ENCODE measurements around the gene NPC1. TPM values are rescaled to one million over a fixed set of nuclear protein-coding genes. Genes with fewer than 3 reads are reported as not detected.

NPC1 gene
- total RNA-seq, 4 donors from 2014 or later: 35.7 to 99.4 (median 46.2) TPM

- H3K36me3 ChIP-seq: peaks cover 11 to 99% of the 10 kb centered on the region in 2 donors
- ATAC-seq: no peak
These were observed 45.4 kb downstream of the NPC1 start for GRCh38 chr18:23540867-23541266.

GRCh38 chr18:23539911-23540525 is 46.3 kb downstream of the NPC1 start:
- Histone ChIP-seq H3K36me3 (peaks cover 11 to 100% of the 10 kb centered on the region in 2 donors), H3K4me1 (no peaks in the 10 kb centered on the region), H3K27me3 (no peaks in the 10 kb centered on the region), H3K4me3 (no peak overlapping the region), H3K27ac (no peak overlapping the region), H3K9me3 (no peaks in the 10 kb centered on the region)
- DNase-seq (no peak), ATAC-seq (no peak)
- in situ Hi-C loops (cut with MboI; ENCODE audit: low sequenced_read_pairs in 4 of 4): no loop called here
- TF ChIP-seq POLR2A (IDR thresholded peaks at IDR 0.05): no peak
- TF ChIP-seq CTCF (IDR thresholded peaks at IDR 0.05 in 4 of 5, conservative IDR thresholded peaks at IDR 0.05 in 1 of 5): no peak
- intact Hi-C loops (cut with DNase I; ENCODE audit: low total_unique reads): no loop called here

More at GRCh38 chr18:23540867-23541266, 45.4 kb downstream of the NPC1 start:
- DNase-seq: no peak
- TF ChIP-seq CTCF (IDR thresholded peaks at IDR 0.05 in 4 of 5, conservative IDR thresholded peaks at IDR 0.05 in 1 of 5) (no peak), POLR2A (IDR thresholded peaks at IDR 0.05) (no peak)
- H3K27me3 ChIP-seq: no peaks in the 10 kb centered on the region
- H3K9me3 ChIP-seq: no peaks in the 10 kb centered on the region
- H3K4me1 ChIP-seq: no peaks in the 10 kb centered on the region
- intact Hi-C loops (cut with DNase I; ENCODE audit: low total_unique reads) (no loop called here), in situ Hi-C loops (cut with MboI; ENCODE audit: low sequenced_read_pairs in 4 of 4) (no loop called here)
- no peak overlapping the region for H3K4me3 ChIP-seq
- no peak overlapping the region for H3K27ac ChIP-seq

- in situ Hi-C loops (cut with MboI; ENCODE audit: low sequenced_read_pairs in 4 of 4): no loop called here
- Histone ChIP-seq H3K27ac (no peak overlapping the region), H3K36me3 (peaks cover 9 to 100% of the 10 kb centered on the region in 2 donors), H3K27me3 (no peaks in the 10 kb centered on the region), H3K9me3 (no peaks in the 10 kb centered on the region), H3K4me3 (no peak overlapping the region), H3K4me1 (no peaks in the 10 kb centered on the region)
- DNase-seq: no peak
- no peak for TF ChIP-seq POLR2A (IDR thresholded peaks at IDR 0.05)
- no peak for TF ChIP-seq CTCF (IDR thresholded peaks at IDR 0.05 in 4 of 5, conservative IDR thresholded peaks at IDR 0.05 in 1 of 5)
- no peak for ATAC-seq
- intact Hi-C loops (cut with DNase I; ENCODE audit: low total_unique reads): no loop called here
These were observed 47.0 kb downstream of the NPC1 start for GRCh38 chr18:23539296-23539695.

GRCh38 chr18:23538870-23539269 is 47.4 kb downstream of the NPC1 start:
- ATAC-seq (no peak), DNase-seq (no peak)
- no peak overlapping the region for H3K27ac ChIP-seq
- H3K27me3 ChIP-seq: no peaks in the 10 kb centered on the region
- H3K4me3 ChIP-seq: no peak overlapping the region
- intact Hi-C loops (cut with DNase I; ENCODE audit: low total_unique reads) (no loop called here), in situ Hi-C loops (cut with MboI; ENCODE audit: low sequenced_read_pairs in 4 of 4) (no loop called here)
- H3K36me3 ChIP-seq: peaks cover 5 to 100% of the 10 kb centered on the region in 2 donors
- H3K4me1 ChIP-seq: no peaks in the 10 kb centered on the region
- H3K9me3 ChIP-seq: no peaks in the 10 kb centered on the region
- TF ChIP-seq CTCF (IDR thresholded peaks at IDR 0.05 in 4 of 5, conservative IDR thresholded peaks at IDR 0.05 in 1 of 5): no peak
- no peak for TF ChIP-seq POLR2A (IDR thresholded peaks at IDR 0.05)

GRCh38 chr18:23538001-23538400 is 48.3 kb downstream of the NPC1 start:
- no peak overlapping the region for H3K27ac ChIP-seq
- no peak overlapping the region for H3K4me3 ChIP-seq
- in situ Hi-C loops (cut with MboI; ENCODE audit: low sequenced_read_pairs in 4 of 4) (no loop called here), intact Hi-C loops (cut with DNase I; ENCODE audit: low total_unique reads) (no loop called here)
- peaks cover 4 to 100% of the 10 kb centered on the region in 2 donors for H3K36me3 ChIP-seq
- no peaks in the 10 kb centered on the region for H3K27me3 ChIP-seq
- no peak for DNase-seq
- TF ChIP-seq POLR2A (IDR thresholded peaks at IDR 0.05) (no peak), CTCF (IDR thresholded peaks at IDR 0.05 in 4 of 5, conservative IDR thresholded peaks at IDR 0.05 in 1 of 5) (no peak)
- no peaks in the 10 kb centered on the region for H3K4me1 ChIP-seq
- no peak for ATAC-seq
- H3K9me3 ChIP-seq: no peaks in the 10 kb centered on the region
